Astrocyte (in vitro differentiated cells and primary cell): ENCODE data around the gene STRA6.

Experiments
- CTCF ChIP-seq: IDR thresholded peaks from 2 replicates; pipeline ENCODE4 v1.5.1; 2011; ENCODE audit warnings: low read depth, mild to moderate bottlenecking, inconsistent platforms, low read length, moderate library complexity; ENCODE audit not compliant: insufficient read depth
- EZH2 ChIP-seq: IDR thresholded peaks from 2 replicates; pipeline ENCODE4 v1.6.1; 2012; ENCODE audit warnings: mild to moderate bottlenecking, low read length, inconsistent platforms; ENCODE audit not compliant: insufficient read depth

- TF ChIP-seq CTCF (no peak), EZH2 (no peak)
Observed at GRCh38 chr15:74244822-74245341, 42.3 kb upstream of the STRA6 start.
